Upper lobe of left lung (tissue), 4 donors: Measurements from ENCODE around the gene DNAJC22.

Experiments
- CTCF ChIP-seq, 6 experiments: fragments of 450-650 bp in 4 of 6; fragments of 200-600 bp in 2 of 6; sonication (generic) in 2 of 6; IDR thresholded peaks; one replicate each; pipeline ENCODE4 v1.5.1; 2016 to 2019; ENCODE audit warnings: antibody characterized with exemption in 6 of 6
- POLR2A ChIP-seq, 4 donors: fragments of 450-650 bp; IDR thresholded peaks; one replicate each; pipeline ENCODE4 v1.5.1; 2016 to 2017; ENCODE audit warnings: antibody characterized with exemption in 4 of 4, mild to moderate bottlenecking in 2 of 4

- TF ChIP-seq CTCF (IDR thresholded peaks at IDR 0.05), result no peak
- TF ChIP-seq POLR2A (IDR thresholded peaks at IDR 0.05), result peak in 2 of 4 donors; percentile 43 to 54
Measured at GRCh38 chr12:49367381-49368239, 20.9 kb downstream of the DNAJC22 start, which contains the start of gene SPATS2.
